NCI-H2081 treated with DMSO at 0.1 percent for 48 hours (cell line): ENCODE data around the gene SLC46A3.

Source experiments
- DNase-seq: peaks from one replicate; lab custom pipeline; 2025; lab: John Stamatoyannopoulos, UW

SLC46A3 gene

DNA sequence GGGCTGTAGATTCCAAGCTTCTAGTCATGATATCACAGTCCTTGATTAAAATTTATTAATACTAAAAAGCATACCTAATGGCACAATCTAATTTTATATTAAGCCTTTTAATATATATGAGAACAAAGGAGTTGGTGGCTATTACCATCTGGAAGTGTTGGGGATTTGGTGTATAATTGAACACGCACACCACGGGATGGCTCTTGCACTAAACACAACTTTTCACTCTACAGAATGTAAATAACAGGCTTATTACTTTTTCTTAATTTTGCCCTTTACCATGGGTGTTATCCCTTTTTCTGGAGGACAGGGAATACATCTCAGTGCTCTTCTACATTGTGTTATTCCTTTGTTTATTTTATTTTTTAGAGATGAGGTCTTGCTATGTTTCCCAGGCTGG lies 38.2 kb downstream of the SLC46A3 start:
- DNase-seq = no peak

DNA sequence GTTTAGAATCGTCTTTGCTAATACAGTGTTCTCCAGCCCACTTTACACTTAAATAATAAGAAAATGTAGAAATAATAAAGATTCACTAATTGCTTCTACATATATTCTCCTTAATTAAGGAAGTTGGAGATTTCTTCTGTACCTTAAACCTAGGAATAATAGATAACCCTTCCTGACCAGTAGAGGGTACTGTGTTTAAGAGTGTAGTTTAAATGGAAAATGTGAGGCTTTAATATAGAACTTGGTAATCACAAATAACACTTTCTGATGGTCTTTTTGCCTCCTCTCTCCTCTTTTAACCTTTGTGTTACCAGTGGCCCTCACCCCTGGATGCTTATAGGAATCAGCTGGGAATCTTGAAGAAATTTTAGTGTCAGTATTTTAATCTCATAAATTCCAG lies 39.1 kb downstream of the SLC46A3 start:
- no peak for DNase-seq

GRCh38 chr13:28678809-28679208 lies 40.0 kb downstream of the SLC46A3 start:
- no peak for DNase-seq

- DNase-seq = no peak
Observed at GRCh38 chr13:28671126-28671792, 47.5 kb downstream of the SLC46A3 start.

- no peak for DNase-seq
Observed at GRCh38 chr13:28666897-28667488, 51.8 kb downstream of the SLC46A3 start.

GRCh38 chr13:28659621-28659970 lies 59.2 kb downstream of the SLC46A3 start:
- DNase-seq = no peak

DNA sequence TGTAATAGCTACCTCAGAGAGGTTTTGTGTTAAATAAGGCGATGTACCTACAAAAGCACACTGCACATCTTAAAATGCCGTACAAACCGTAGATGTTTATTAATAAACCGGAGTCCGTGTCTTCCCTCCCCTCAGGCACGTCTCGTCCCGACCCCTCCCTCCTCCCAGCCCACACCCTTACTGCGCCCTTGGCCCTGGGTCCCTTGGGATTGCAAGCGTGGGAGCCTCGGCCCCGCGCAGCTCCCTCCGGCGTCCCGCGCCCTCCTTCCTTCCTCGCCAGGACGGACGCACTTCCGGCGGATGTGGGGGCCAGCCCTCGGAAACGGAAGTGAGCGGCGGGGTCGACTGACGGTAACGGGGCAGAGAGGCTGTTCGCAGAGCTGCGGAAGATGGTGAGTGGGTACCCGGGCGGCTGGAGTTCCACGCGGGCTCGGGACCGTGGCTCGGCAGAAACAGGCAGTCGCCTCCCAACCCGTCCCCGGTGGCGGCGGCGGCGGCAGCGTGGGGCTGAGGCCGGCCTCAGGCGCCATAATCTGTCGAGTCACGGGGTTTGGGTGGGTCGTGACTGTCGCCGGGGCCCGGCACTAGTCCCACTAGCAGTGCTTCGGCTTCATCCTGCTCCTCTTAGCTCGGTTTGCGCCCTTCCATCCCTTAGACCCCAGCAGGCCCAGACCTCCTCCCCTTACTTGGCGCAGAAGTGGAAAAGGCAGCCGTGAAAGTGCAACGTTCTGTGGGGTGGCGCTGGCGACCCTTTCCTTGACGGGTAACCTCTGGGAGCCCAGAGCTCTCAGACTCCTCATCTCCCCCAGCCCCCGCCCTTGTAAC lies 59.8 kb downstream of the SLC46A3 start, which contains the start of gene POMP:
TSS of gene POMP (plus strand) at position 335 of the 825 bp plus-strand sequence. CDS start at position 390, 55 bp downstream.
- DNase-seq = no peak

- no peak for DNase-seq
Observed at GRCh38 chr13:28658539-28658795, 60.3 kb downstream of the SLC46A3 start.

DNA sequence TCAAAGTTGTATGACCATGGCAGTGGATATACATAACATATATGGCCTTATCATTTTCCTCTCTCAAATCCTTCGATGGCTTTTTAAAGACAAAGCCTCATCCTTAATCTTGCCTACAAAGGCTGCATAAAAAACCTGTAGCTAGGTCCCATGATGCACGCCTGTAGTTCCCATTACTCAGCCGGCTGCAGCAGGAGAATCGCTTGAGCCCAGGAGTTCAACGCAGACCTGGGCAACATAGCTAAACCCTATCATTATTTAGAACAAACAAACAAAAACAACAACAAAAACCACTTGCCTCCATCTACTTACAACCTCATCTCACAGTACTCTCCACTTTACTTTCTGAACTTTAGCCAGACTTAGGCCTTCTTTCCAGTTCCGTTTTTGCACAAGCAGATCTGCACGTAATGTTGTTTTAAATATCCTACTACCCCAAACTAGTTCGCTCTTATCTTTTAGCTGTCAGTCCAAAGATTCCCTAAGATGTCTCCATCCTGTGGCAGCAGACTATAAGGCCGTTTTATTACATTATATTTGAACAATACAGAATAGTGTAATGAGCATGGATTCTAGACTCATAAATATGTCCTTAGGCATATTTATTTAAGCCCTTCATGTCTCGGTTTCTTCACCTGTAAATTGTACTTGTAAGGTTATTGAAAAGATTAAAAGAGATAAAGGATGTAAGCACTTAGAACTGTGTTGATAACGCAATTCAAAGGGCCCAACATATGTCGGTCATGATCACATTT lies 60.8 kb downstream of the SLC46A3 start:
- DNase-seq = no peak

DNA sequence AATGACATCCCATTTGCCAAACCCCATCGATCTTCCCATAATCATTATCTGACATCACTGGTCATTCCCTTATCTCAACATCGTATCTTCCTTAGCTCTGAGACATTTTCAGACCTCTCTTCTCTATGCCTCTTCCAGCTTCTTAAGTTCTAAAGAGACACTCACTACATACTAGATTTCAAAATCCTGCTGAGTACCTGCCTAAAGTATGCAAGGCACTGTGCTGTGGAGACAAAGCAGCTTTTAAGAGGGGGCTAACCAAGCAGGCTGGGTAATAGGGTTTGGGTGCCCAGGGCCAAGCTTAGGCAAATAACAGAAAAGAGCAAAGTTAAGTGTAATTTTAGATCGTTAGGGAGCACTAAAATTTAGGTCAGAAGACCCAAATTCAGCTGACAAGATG lies 63.2 kb downstream of the SLC46A3 start:
- DNase-seq = no peak

- no peak for DNase-seq
Observed at GRCh38 chr13:28654276-28654675, 64.5 kb downstream of the SLC46A3 start.

DNA sequence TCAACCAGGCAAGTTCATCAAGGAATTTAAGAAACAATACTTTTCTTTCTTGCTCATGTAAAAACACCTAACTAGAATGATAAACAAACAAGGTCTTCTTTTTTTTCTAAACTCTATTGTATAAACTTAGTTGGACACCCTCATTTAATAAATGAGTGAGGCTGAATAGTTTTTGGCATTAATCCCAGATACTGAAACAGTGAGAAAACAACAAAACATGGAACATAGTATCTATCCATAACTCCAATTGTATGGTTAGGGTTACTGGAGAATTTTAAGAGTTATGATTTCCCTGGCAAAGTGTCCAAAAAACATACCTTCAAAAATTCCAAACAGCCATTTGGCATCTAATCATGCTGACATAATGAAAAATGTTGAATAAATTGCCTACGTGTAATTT lies 65.7 kb downstream of the SLC46A3 start:
- DNase-seq = no peak

DNA sequence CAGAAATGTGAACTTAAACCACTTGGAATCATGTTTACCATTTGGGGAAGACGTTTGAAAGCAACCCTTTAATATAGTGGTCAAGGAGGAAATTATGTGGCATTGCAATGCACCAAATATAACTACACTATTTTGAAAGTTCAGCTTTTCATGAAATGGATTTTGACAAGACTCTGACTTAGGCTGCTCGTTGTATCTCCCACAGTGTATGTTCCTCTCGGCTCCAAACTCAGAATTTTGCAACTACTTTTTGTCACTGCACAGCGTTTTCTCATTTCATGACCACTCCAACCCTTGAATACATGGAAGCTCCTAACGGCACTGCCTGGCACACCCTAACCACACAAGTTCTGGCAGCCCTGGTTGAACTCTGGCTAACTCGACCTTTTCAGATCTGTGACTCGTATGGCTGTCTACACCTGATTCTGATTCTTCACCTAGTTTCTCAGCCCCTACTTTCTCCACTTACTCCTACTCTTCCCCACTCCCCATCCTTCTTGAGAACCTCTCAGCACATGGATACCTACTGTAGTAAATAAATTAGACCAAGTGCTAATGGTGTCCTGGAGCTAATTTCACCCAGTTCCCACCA lies 66.9 kb downstream of the SLC46A3 start:
- no peak for DNase-seq

- DNase-seq = no peak
Observed at GRCh38 chr13:28650284-28650683, 68.5 kb downstream of the SLC46A3 start.
